ENCODE results near the gene HNRNPA3. TPM values are rescaled to one million over a fixed set of nuclear protein-coding genes. Genes with fewer than 3 reads are reported as not detected.

The HNRNPA3 gene
- polyA plus RNA-seq, 3 donors from 2014 or later, result 47.7 to 85.5 (median 49.7) TPM

- Mint-ChIP-seq H3K27me3 (ENCODE audit: low read depth in 3 of 3) (peaks cover 7 to 19% (median 8%) of the 10 kb centered on the region in 3 donors), H3K9me3 (no peaks in the 10 kb centered on the region), H3K27ac (no peak overlapping the region), H3K4me1 (peaks cover 22 to 25% of the 10 kb centered on the region in 2 donors), H3K36me3 (peaks cover 0 to 3% (median 0%) of the 10 kb centered on the region in 3 donors), H3K4me3 (no peak overlapping the region)
- DNase-seq, result no peak
Measured at GRCh38 chr2:177268187-177268871, 55.7 kb downstream of the HNRNPA3 start.

- no peak overlapping the region for H3K27ac Mint-ChIP-seq
- H3K27me3 Mint-ChIP-seq (ENCODE audit: low read depth in 3 of 3), result peaks cover 5 to 13% (median 8%) of the 10 kb centered on the region in 3 donors
- H3K4me1 Mint-ChIP-seq, result peaks cover 21 to 23% of the 10 kb centered on the region in 2 donors
- DNase-seq, result no peak
- H3K4me3 Mint-ChIP-seq, result no peak overlapping the region
- H3K36me3 Mint-ChIP-seq, result peaks cover 0 to 3% (median 0%) of the 10 kb centered on the region in 3 donors
- H3K9me3 Mint-ChIP-seq, result no peaks in the 10 kb centered on the region
Measured at GRCh38 chr2:177268901-177269300, 56.3 kb downstream of the HNRNPA3 start.

GRCh38 chr2:177270531-177270930, 57.9 kb downstream of the HNRNPA3 start:
- H3K9me3 Mint-ChIP-seq, result no peaks in the 10 kb centered on the region
- no peak for DNase-seq
- peaks cover 0 to 3% (median 2%) of the 10 kb centered on the region in 3 donors for H3K27me3 Mint-ChIP-seq (ENCODE audit: low read depth in 3 of 3)
- H3K4me1 Mint-ChIP-seq, result peaks cover 13 to 14% of the 10 kb centered on the region in 2 donors
- H3K36me3 Mint-ChIP-seq, result peaks cover 0 to 3% (median 0%) of the 10 kb centered on the region in 3 donors
- H3K4me3 Mint-ChIP-seq, result no peak overlapping the region
- no peak overlapping the region for H3K27ac Mint-ChIP-seq

GRCh38 chr2:177271981-177272666, 59.5 kb downstream of the HNRNPA3 start:
- Mint-ChIP-seq H3K27ac (peak overlapping the region in 1 of 6 donors; percentile 18), H3K4me1 (no peaks in the 10 kb centered on the region), H3K4me3 (no peak overlapping the region), H3K36me3 (peaks cover 0 to 3% (median 0%) of the 10 kb centered on the region in 3 donors), H3K27me3 (ENCODE audit: low read depth in 3 of 3) (peaks cover 0 to 2% (median 0%) of the 10 kb centered on the region in 3 donors), H3K9me3 (no peaks in the 10 kb centered on the region)
- no peak for DNase-seq

- no peak overlapping the region for H3K4me3 Mint-ChIP-seq
Measured at GRCh38 chr2:177272765-177273164, 60.2 kb downstream of the HNRNPA3 start.

GRCh38 chr2:177273408-177273807, 60.8 kb downstream of the HNRNPA3 start:
- H3K4me1 Mint-ChIP-seq, result no peaks in the 10 kb centered on the region
- no peaks in the 10 kb centered on the region for H3K9me3 Mint-ChIP-seq
- H3K4me3 Mint-ChIP-seq, result no peak overlapping the region
- DNase-seq, result no peak
- H3K36me3 Mint-ChIP-seq, result no peaks in the 10 kb centered on the region
- H3K27ac Mint-ChIP-seq, result no peak overlapping the region
- peaks cover 0 to 2% (median 0%) of the 10 kb centered on the region in 3 donors for H3K27me3 Mint-ChIP-seq (ENCODE audit: low read depth in 3 of 3)

More at GRCh38 chr2:177272765-177273164, 60.2 kb downstream of the HNRNPA3 start:
- Mint-ChIP-seq H3K27me3 (ENCODE audit: low read depth in 3 of 3) (peaks cover 0 to 2% (median 0%) of the 10 kb centered on the region in 3 donors), H3K4me1 (no peaks in the 10 kb centered on the region), H3K27ac (peak overlapping the region in 1 of 6 donors; percentile 18), H3K9me3 (no peaks in the 10 kb centered on the region), H3K36me3 (no peaks in the 10 kb centered on the region)
- no peak for DNase-seq

Other genes with a start within 250 kb of the HNRNPA3 start
- 10 to 100 TPM; 36.9 to 50.2 (median 41.2) TPM for gene NFE2L2, start 51.9 kb downstream of the HNRNPA3 start, polyA plus RNA-seq
- 10 to 100 TPM; 16.1 to 27.2 (median 18.0) TPM for gene AGPS, start 180.0 kb downstream of the HNRNPA3 start, polyA plus RNA-seq

Data from immature natural killer cell (primary cell).